Left lung (tissue), 10 donors: ENCODE data around the gene RPL32. TPM values are rescaled to one million over a fixed set of nuclear protein-coding genes. Genes with fewer than 3 reads are reported as not detected.

Experiments used
- ATAC-seq: fragments of 200-7000 bp; cut with Tn5 transposase; one replicate; pipeline ENCODE4 v1.9.1; 2020; ENCODE audit warnings: moderate library complexity
- DNase-seq, 4 donors: peaks; one replicate each; pipeline ENCODE4 v3.0.0-alpha.2; 2013 to 2020
- H3K27ac ChIP-seq, 2 donors: fragments of 200-600 bp; sonication (generic) in 1 of 2; one replicate each; pipeline versions ENCODE4 v1.5.0 to v1.8.0; 2020 to 2021
- H3K27me3 ChIP-seq, 2 donors: fragments of 200-600 bp; sonication (generic) in 1 of 2; one replicate each; pipeline versions ENCODE4 v1.5.0 to v1.8.0; 2020 to 2021
- H3K36me3 ChIP-seq, 2 donors: fragments of 200-600 bp; sonication (generic) in 1 of 2; one replicate each; pipeline versions ENCODE4 v1.5.0 to v1.8.0; 2020 to 2021
- H3K4me1 ChIP-seq, 2 donors: fragments of 200-600 bp; one replicate each; pipeline ENCODE4 v1.8.0; 2021
- H3K4me3 ChIP-seq, 2 donors: fragments of 200-600 bp; sonication (generic) in 1 of 2; one replicate each; pipeline versions ENCODE4 v1.5.0 to v1.8.0; 2020 to 2021; ENCODE audit warnings: mild to moderate bottlenecking in 1 of 2
- H3K9me3 ChIP-seq, 2 donors: fragments of 200-600 bp; sonication (generic) in 1 of 2; one replicate each; pipeline versions ENCODE4 v1.5.0 to v1.8.0; 2020 to 2021
- intact Hi-C, 2 donors: fragments of 100-400 bp; cut with DNase I; formaldehyde crosslinking; loops; one replicate each; pipeline versions ENCODE4 v1.11.2 to v1.14.2; 2022
- polyA plus RNA-seq, 6 donors: library from polyadenylated mRNA; unstranded; fragments of 120-200 nt; gene quantifications; one replicate each; pipeline ENCODE4 v1.2.1, GENCODE V29; 2013; ENCODE audit not compliant: insufficient read length in 6 of 6
- total RNA-seq, 2 donors: library from RNA; stranded (reverse); fragmentation: NEBNext Ultra II Directional; extraction: Animal tissue kit (Norgen Biotek cat#: 25700); gene quantifications; one replicate each; pipeline ENCODE4 v1.2.1, GENCODE V29; 2021
- TF ChIP-seq, protein P1 (sequence below), 2 donors: fragments of 200-600 bp; sonication (generic) in 1 of 2; IDR thresholded peaks; one replicate each; pipeline versions ENCODE4 v1.5.0 to v1.8.0; 2021; ENCODE audit warnings: antibody characterized with exemption in 2 of 2
- donor health status: DM: no; HTN: yes; CAD: no.
- donor health status: DM: no; HTN: no; CAD: no.

The RPL32 gene
- total and polyA plus RNA-seq, 8 donors, result 1,223 to 2,940 (median 2,469) TPM

GRCh38 chr3:12875857-12876836 lies 34.8 kb upstream of the RPL32 start:
- Histone ChIP-seq H3K36me3 (no peaks in the 10 kb centered on the region), H3K9me3 (no peaks in the 10 kb centered on the region), H3K4me1 (peaks cover 0 to 7% of the 10 kb centered on the region in 2 donors), H3K27ac (no peak overlapping the region), H3K27me3 (peaks cover 0 to 20% of the 10 kb centered on the region in 2 donors), H3K4me3 (peak overlapping the region in 1 of 2 donors; percentile 17)
- ATAC-seq (peak; percentile 81), DNase-seq (peak in 1 of 4 donors; percentile 72)
- TF ChIP-seq, protein P1, sequence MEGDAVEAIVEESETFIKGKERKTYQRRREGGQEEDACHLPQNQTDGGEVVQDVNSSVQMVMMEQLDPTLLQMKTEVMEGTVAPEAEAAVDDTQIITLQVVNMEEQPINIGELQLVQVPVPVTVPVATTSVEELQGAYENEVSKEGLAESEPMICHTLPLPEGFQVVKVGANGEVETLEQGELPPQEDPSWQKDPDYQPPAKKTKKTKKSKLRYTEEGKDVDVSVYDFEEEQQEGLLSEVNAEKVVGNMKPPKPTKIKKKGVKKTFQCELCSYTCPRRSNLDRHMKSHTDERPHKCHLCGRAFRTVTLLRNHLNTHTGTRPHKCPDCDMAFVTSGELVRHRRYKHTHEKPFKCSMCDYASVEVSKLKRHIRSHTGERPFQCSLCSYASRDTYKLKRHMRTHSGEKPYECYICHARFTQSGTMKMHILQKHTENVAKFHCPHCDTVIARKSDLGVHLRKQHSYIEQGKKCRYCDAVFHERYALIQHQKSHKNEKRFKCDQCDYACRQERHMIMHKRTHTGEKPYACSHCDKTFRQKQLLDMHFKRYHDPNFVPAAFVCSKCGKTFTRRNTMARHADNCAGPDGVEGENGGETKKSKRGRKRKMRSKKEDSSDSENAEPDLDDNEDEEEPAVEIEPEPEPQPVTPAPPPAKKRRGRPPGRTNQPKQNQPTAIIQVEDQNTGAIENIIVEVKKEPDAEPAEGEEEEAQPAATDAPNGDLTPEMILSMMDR (IDR thresholded peaks at IDR 0.05), result no peak
- intact Hi-C loops, result loop anchor here in 1 of 2 donors (10.0 kb wide), 1 partner anchor 109 kb away; no protein-coding TSS in a partner anchor

GRCh38 chr3:12871404-12871983 lies 30.1 kb upstream of the RPL32 start:
- Histone ChIP-seq H3K9me3 (no peaks in the 10 kb centered on the region), H3K4me1 (peaks cover 0 to 23% of the 10 kb centered on the region in 2 donors), H3K4me3 (no peak overlapping the region), H3K27ac (no peak overlapping the region), H3K36me3 (no peaks in the 10 kb centered on the region), H3K27me3 (peaks cover 0 to 35% of the 10 kb centered on the region in 2 donors)
- no peak for ATAC-seq
- no peak for DNase-seq
- intact Hi-C loops, result loop anchor here in 1 of 2 donors (10.0 kb wide), 1 partner anchor 113 kb away; no protein-coding TSS in a partner anchor
- TF ChIP-seq, protein P1 (IDR thresholded peaks at IDR 0.05), result no peak

DNA sequence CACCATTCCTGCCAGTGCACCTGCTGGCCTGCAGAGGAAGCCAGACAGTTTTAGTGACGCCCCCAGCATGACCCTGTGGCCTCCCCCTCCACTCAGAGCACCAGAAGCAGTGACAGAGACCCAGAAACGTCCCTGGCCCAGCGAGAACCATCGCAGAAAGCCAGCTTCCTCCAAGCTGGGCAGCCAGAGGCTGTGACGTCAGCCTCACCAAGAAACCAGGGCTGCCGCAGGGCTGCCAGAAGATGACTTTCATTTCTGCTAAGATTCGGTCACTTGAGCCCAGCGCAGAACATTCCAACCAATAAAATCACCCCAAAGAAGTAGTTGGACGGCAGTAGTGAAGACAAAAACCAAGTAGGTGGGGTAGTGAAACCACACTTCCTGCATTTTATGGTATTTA lies 29.6 kb upstream of the RPL32 start:
- DNase-seq (no peak), ATAC-seq (no peak)
- H3K4me1 ChIP-seq, result peaks cover 0 to 18% of the 10 kb centered on the region in 2 donors
- no peaks in the 10 kb centered on the region for H3K9me3 ChIP-seq
- no peaks in the 10 kb centered on the region for H3K36me3 ChIP-seq
- peaks cover 0 to 30% of the 10 kb centered on the region in 2 donors for H3K27me3 ChIP-seq
- H3K4me3 ChIP-seq, result no peak overlapping the region
- H3K27ac ChIP-seq, result no peak overlapping the region
- TF ChIP-seq, protein P1 (IDR thresholded peaks at IDR 0.05), result no peak
- intact Hi-C loops, result loop anchor here in 1 of 2 donors (10.0 kb wide), 1 partner anchor 114 kb away; no protein-coding TSS in a partner anchor

GRCh38 chr3:12869035-12869621 lies 27.8 kb upstream of the RPL32 start:
- intact Hi-C loops, result no loop called here

More at GRCh38 chr3:12869035-12869621, 27.8 kb upstream of the RPL32 start:
- DNase-seq (peak in 3 of 4 donors; percentile 37 to 85 (median 42)), ATAC-seq (peak; percentile 80)
- Histone ChIP-seq H3K4me1 (peaks cover 0 to 16% of the 10 kb centered on the region in 2 donors), H3K36me3 (no peaks in the 10 kb centered on the region), H3K4me3 (peak overlapping the region in 1 of 2 donors; percentile 31), H3K27ac (no peak overlapping the region), H3K27me3 (peaks cover 0 to 22% of the 10 kb centered on the region in 2 donors), H3K9me3 (peaks cover 0 to 2% of the 10 kb centered on the region in 2 donors)
- TF ChIP-seq, protein P1 (IDR thresholded peaks at IDR 0.05), result no peak
